ENCODE data around the gene GOLGA6L2.
"Not testable (repeated sequence)": the region's sequence is repeated elsewhere in the genome, so short reads cannot be mapped to it uniquely, and the experiment has no call there.

DNA sequence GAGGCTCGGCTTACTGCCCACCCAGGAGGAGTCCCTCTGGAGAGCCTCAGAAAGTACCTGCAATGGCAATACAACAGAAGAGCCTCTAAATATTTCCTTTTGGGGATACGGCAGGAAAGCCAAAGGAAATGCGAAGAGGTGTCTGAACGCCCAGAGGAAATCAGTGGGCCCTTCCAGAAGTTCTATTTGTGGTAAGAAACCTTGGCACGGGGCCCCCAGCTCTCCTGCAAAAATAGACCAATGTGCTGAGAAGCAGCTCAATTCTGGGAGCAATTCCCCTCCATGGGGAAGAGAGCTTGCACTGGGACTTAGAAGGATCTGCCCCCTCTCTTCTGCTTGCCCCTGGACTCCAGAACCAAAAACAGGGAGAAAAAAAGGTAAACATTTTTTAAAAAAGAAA lies 47.8 kb downstream of the GOLGA6L2 start:
- not testable (repeated sequence) for TF ChIP-seq POLR2A, CTCF (IDR thresholded peaks at IDR 0.05)
